Measurements from ENCODE around the gene ACSL4.
"Not testable (repeated sequence)": the region's sequence is repeated elsewhere in the genome, so short reads cannot be mapped to it uniquely, and the experiment has no call there.

Gene ACSL4

GRCh38 chrX:109728173-109728535 is 4.9 kb downstream of the ACSL4 start:
- DNase-seq: no peak

GRCh38 chrX:109724971-109725370 is 8.1 kb downstream of the ACSL4 start:
- DNase-seq: not testable (repeated sequence)

DNA sequence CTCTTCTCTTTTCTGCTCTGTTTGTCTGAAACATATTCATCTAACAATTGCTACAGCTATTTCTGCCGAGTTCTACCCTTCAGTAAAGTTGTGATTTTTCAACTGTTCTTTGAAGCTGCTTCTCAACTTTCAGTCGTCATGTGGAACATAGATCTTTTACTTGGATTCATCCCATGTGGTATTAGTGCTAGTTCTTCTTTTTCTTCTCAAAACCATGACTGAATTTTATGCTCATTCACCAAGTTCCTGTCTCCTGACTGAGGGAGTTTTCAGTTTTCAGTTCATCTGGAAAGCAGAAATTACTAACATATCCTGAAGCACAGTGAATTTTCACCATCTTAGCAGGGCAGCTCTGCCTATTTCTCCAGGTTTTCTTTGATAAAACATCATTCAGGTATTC is 12.1 kb downstream of the ACSL4 start:
- no peak for DNase-seq

GRCh38 chrX:109719264-109719663 is 13.8 kb downstream of the ACSL4 start:
- DNase-seq: no peak

DNA sequence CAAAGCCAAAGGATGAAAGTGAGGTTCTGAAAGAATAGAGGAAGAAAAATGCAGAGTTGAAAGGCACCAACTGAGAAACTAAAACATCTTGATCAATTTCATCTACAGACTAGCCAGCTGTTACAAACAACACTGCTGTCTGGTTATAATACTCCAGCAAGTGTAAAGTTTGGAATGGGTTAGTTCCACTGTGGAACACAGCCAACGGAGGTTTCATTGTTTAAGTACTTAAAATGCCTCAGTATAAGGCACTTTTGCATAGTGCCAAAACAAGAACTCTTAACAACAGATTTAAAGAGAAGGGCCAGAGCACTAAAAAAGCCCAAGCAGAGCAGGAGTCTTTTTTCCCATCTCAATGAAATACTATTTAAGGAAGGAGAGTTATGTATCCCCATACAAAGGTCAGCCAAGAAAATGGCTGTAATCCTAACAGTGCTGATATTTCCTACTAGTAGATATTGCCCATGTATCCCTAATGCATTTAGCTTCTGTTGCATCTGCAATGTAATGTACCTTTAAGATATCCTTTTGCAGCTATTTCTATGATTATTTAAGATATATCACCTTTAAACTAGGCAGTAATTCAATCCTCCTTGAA is 16.5 kb downstream of the ACSL4 start:
- no peak for DNase-seq

DNA sequence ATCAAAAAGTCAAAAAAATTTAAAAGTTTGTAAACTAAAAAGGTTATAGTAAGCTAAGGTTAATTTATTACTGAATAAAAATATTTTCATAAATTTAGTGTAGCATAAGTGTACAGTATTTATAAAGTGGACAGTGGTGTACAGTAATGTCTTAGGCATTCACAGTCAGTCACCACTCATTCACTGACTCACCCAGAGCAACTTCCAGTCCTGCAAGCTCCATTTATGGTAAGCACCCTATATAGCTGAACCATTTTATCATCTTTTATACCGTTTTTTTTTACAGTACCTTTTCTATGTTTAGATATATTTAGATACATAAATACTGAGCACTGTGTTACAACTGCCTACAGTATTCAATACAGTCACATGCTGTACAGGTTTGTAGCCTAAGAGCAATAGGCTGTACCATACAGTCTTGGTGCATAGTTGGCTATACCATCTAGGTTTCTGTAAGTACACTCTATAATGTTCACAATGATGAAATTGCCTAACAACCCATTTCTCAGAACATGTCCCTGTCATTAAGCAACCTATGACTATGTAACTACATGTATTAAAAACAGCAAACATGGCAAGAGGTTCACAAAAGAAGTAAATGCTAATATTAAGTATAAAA is 18.6 kb downstream of the ACSL4 start:
- no peak for DNase-seq

- no peak for DNase-seq
These were observed 22.9 kb downstream of the ACSL4 start for GRCh38 chrX:109710181-109710580.

GRCh38 chrX:109709129-109709631 is 23.9 kb downstream of the ACSL4 start:
- DNase-seq: peak; percentile 57

- no peak for DNase-seq
These were observed 25.3 kb downstream of the ACSL4 start for GRCh38 chrX:109707720-109708119.

DNA sequence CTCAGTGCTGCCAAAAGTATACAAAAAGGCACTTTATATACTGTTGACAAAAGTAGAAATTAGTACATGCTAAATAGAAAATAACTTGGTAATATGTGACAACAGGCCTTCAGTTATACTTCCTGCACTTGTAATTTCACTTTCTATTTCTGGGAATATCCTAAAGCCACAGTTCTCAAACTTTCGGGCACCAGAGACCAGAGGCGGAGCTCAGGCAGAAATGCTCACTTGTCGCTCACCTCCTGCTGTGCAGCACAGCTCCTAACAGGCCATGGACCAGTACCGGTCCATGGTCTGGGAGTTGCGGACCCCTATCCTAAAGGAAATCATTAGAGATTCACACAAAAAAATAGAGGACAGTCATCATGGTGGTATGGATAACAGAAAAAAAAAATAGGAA is 25.7 kb downstream of the ACSL4 start:
- no peak for DNase-seq

DNA sequence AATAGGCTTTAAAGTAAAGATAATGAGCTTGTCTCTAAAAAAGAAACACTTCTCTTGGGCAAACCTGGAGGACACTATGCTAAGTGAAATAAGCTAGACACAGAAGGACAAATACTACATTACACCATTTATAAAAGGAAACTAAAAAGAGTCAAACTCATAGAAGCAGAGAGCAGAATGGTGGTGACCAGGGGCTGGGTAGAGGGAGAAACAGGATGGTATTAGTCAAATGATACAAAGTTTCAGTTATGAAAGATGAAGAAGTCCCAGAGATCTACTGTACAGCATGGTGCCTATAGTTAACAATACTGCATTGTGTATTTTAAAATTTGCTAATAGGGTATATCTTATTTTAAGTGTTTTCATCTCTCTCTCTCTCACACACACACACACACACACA is 28.5 kb downstream of the ACSL4 start:
- peak; percentile 40 for DNase-seq

GRCh38 chrX:109697855-109698254 is 35.2 kb downstream of the ACSL4 start:
- DNase-seq: no peak

DNA sequence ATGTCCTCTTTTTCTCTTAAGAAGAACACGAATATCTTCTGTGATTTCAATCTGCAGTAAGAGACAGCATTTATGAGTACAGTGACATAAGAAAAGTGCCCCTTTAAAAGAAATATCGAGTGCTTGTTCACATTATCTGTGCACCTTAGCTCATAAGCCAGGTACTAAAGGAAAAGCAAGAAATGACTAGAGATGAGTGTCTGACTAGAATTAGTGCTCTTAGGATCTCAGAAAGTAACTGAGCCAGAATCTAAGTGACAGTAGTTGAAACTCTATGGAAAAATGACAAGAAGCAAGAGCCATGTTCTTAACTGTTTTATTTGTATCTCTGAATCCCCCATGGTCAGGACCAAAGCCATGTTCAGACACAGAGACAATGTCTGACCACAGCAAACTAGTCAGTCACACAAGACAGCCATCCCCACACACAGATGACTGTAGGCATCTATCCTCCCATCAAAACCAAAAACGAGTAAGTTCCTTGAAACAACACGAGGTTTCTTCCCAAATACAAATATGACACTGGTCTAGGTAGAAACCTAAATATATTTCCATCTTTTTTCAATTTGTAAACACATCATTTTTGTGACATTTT is 36.8 kb downstream of the ACSL4 start:
- no peak for DNase-seq

DNA sequence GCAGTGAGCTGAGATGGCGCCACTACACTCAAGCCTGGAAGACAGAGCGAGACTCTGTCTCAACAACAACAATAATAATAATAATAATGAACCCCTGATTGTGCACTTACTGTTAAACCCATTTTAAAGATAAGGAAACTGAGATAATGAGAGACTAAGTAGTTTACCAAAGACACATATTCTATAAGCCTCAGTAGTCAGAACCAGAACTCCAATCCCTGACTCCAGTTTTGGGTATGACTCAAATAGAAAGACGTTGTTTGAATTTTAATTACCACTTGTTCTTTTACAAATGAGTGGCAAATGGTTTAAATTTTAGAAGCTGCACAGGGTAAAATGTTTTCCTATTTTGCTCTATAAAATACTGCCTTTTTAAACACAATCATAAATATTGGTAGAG is 37.4 kb downstream of the ACSL4 start:
- peak; percentile 55 for DNase-seq

DNA sequence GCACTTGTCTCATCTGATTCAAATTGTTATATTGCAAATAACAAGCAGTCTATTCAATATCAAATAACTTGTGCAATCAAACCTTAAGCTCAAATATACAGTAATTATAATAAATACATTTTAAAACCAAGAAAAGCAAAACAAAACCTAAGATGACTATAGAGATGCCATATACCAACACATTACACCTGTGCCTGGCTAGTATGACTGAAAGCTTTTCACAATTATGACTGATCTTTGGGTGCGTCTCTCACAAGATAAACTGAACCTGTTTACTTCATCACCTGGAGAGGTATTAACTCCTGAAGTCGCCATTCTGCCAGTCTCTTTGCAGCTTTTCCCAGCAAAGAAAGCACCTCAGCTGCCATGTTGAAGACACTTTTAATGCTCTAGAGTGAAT is 41.3 kb downstream of the ACSL4 start:
- no peak for DNase-seq

DNA sequence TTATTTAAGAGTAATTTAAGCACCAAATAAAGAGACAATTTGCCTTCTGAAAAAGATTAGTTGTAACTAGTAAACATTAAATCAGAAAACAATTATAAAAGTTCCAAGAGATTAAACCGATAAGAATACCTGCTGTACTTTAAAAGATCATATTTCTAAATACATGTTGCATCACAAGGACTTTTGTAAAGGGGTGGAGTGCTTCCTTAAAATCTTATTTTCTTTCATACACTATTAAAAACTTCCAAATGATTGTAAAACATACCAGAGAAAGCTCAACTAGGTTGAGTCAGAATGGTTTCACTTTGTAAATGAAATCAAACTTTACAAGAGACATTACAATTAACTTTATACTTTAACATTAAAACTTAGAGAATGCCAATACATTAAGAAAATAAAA is 41.8 kb downstream of the ACSL4 start:
- no peak for DNase-seq

DNA sequence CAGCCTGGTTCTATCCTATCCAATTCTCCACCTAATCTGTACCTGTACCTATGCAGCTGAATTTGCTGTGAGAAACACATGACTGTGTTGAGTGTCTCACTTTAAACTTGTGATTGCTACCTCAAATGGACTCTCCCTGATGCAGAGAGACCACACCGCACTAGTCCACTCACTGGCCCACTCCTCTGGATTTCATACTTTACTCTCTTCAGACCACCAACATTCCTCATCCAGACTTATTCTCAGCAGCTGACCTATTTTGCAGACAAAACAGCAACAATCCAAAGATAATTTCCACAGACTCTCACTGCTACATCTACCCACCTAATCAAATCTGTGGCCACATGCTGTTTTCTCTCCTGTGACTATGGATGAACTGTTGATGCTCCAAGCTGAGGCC is 45.2 kb downstream of the ACSL4 start:
- DNase-seq: no peak

GRCh38 chrX:109685656-109686078 is 47.4 kb downstream of the ACSL4 start:
- DNase-seq: no peak

DNA sequence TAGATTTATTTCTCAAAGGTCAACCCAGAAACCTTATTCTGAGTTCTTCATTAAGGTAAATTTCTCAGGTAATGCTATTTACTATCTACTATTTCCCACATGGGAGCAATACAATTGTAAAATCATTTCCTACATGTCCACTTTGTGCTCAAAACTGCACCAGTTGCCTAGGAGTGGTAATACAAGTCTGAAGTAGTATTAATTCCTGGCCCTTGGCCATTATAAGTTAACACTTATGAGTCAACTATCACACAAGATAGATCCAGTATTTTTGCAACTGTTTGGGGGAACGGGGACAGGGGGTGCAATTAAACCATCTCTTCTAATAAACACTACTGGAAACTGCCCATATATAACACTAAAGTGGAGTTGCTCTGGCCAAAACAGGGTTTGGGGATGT is 48.9 kb downstream of the ACSL4 start:
- no peak for DNase-seq

GRCh38 chrX:109681475-109682081 is 51.5 kb downstream of the ACSL4 start:
- no peak for DNase-seq

DNA sequence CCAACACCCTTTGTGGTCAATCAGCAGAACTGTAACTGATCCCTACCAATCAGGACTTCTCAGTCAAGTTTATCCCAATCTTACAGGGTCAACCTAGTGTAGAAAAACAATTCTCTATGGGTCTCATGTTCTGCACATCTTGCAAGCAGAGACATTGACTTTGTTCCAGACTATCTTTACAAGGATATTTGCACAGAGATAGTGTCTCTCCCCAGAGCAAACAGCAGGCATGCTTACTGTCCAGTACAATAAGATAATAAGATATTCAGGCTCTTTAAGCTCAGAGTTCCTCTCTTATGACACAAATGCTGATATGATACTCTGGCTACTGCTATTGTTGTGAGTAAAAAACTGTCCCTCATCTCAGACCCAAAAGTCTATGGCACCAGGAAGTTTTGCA is 53.2 kb downstream of the ACSL4 start:
- DNase-seq: no peak

GRCh38 chrX:109672239-109672638 is 60.8 kb downstream of the ACSL4 start:
- DNase-seq: no peak

DNA sequence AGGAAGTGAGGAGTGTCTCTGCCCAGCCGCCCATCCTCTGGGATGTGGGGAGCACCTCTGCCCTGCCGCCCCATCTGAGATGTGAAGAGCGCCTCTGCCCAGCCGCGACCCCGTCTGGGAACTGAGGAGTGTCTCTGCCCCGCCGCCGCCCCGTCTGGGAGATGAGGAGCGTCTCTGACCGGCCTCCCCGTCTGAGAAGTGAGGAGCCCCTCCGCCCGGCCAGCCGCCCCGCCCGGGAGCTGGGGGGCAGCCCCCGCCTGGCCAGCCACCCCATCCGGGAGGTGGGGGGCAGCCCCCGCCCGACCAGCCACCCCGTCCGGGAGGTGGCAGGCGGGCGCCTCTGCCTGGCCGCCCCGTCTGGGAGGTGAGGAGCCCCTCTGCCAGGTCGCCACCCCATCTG is 61.9 kb downstream of the ACSL4 start:
- DNase-seq: not testable (repeated sequence)

DNA sequence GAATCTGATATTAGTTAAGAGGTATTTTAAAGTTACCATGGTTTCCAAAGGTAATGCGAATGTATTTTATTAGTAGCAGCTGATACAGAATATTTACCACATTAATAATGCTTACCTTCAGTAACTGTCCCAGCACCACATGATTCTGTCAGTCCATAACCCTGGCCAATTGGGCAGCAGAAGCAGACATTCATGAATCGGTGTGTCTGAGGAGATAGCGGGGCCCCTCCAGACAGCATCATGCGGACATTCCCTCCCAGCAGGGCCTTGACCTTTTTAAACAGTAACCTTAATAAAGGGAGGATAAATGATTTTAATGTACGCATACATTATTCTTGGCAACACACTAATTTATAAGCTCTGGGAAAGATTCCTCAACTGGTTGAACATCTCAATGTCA is 65.1 kb downstream of the ACSL4 start:
- no peak for DNase-seq

Data from activated CD4-positive, alpha-beta T cell treated with anti-CD3 and anti-CD28 coated beads, Interleukin-2, amount 50 U/mL, for 16 hours (primary cell).